Measurements from ENCODE around the gene MEPE. TPM values are rescaled to one million over a fixed set of nuclear protein-coding genes. Genes with fewer than 3 reads are reported as not detected.

The MEPE gene
- total and polyA plus RNA-seq, 10 donors = not detected

GRCh38 chr4:87856816-87857215 lies 24.0 kb downstream of the MEPE start:
- no peaks in the 10 kb centered on the region for H3K27me3 ChIP-seq (replicated peaks in 1 of 7)
- intact Hi-C loops (cut with DNase I; ENCODE audit: low total_unique reads) = no loop called here

GRCh38 chr4:87857789-87858188 lies 25.0 kb downstream of the MEPE start:
- TF ChIP-seq, protein P1, sequence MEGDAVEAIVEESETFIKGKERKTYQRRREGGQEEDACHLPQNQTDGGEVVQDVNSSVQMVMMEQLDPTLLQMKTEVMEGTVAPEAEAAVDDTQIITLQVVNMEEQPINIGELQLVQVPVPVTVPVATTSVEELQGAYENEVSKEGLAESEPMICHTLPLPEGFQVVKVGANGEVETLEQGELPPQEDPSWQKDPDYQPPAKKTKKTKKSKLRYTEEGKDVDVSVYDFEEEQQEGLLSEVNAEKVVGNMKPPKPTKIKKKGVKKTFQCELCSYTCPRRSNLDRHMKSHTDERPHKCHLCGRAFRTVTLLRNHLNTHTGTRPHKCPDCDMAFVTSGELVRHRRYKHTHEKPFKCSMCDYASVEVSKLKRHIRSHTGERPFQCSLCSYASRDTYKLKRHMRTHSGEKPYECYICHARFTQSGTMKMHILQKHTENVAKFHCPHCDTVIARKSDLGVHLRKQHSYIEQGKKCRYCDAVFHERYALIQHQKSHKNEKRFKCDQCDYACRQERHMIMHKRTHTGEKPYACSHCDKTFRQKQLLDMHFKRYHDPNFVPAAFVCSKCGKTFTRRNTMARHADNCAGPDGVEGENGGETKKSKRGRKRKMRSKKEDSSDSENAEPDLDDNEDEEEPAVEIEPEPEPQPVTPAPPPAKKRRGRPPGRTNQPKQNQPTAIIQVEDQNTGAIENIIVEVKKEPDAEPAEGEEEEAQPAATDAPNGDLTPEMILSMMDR (IDR thresholded peaks at IDR 0.05 in 8 of 11, conservative IDR thresholded peaks at IDR 0.05 in 3 of 11) = no peak
- TF ChIP-seq POLR2A (IDR thresholded peaks at IDR 0.05) (no peak), POLR2AphosphoS5 (IDR thresholded peaks at IDR 0.05) (no peak)
- WGBS, 5 donors = 56 to 90% (median 58%) methylated on average over 5 of the region's 5 CpGs
- Histone ChIP-seq H3K9me3 (no peaks in the 10 kb centered on the region), H3K4me1 (peaks cover 0 to 12% (median 4%) of the 10 kb centered on the region in 6 donors), H3K27ac (no peak overlapping the region), H3K4me3 (no peak overlapping the region), H3K36me3 (no peaks in the 10 kb centered on the region), H3K27me3 (replicated peaks in 1 of 7) (no peaks in the 10 kb centered on the region)
- intact Hi-C loops (cut with DNase I; ENCODE audit: low total_unique reads) = no loop called here
- DNase-seq = no peak

More at GRCh38 chr4:87856816-87857215, 24.0 kb downstream of the MEPE start:
- no peak for DNase-seq
- Histone ChIP-seq H3K4me1 (peaks cover 0 to 16% (median 4%) of the 10 kb centered on the region in 6 donors), H3K4me3 (no peak overlapping the region), H3K36me3 (no peaks in the 10 kb centered on the region), H3K9me3 (no peaks in the 10 kb centered on the region), H3K27ac (no peak overlapping the region)
- TF ChIP-seq, protein P1 (IDR thresholded peaks at IDR 0.05 in 8 of 11, conservative IDR thresholded peaks at IDR 0.05 in 3 of 11) = no peak
- no peak for TF ChIP-seq POLR2AphosphoS5 (IDR thresholded peaks at IDR 0.05)
- WGBS, 5 donors = 62 to 92% (median 79%) methylated on average over 1 of the region's 1 CpG

DNA sequence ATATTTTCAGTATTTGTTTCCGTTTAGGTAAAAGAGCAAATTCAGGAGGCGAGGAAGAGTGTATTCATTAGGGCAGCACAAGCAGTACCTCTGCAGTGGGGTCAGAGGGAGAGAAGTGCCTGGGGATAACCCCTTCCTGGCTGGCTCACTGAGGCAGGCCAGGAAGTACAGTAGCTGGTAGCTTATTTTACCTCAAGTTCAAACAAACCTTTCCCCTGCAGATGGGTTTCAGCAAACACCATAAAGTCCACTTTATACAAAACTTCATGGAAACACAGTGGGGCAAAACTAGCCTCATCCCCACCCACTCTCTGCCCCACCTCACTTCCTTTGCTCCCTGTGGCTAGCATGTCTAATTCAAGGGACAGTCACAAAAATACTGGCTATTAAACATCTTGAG lies 29.5 kb downstream of the MEPE start:
- H3K27me3 ChIP-seq (replicated peaks in 1 of 7) = no peaks in the 10 kb centered on the region
- no peak overlapping the region for H3K4me3 ChIP-seq
- no peaks in the 10 kb centered on the region for H3K36me3 ChIP-seq
- DNase-seq = no peak
- intact Hi-C loops (cut with DNase I; ENCODE audit: low total_unique reads) = no loop called here
- H3K4me1 ChIP-seq = peaks cover 0 to 13% (median 0%) of the 10 kb centered on the region in 6 donors
- no peaks in the 10 kb centered on the region for H3K9me3 ChIP-seq
- TF ChIP-seq, protein P1 (IDR thresholded peaks at IDR 0.05 in 8 of 11, conservative IDR thresholded peaks at IDR 0.05 in 3 of 11) = no peak
- no peak for TF ChIP-seq POLR2AphosphoS5 (IDR thresholded peaks at IDR 0.05)
- no peak for TF ChIP-seq POLR2A (IDR thresholded peaks at IDR 0.05)
- WGBS, 5 donors = 88 to 96% (median 94%) methylated on average over 2 of the region's 2 CpGs
- H3K27ac ChIP-seq = no peak overlapping the region

GRCh38 chr4:87863486-87863885 lies 30.7 kb downstream of the MEPE start:
- DNase-seq = no peak
- H3K36me3 ChIP-seq = no peaks in the 10 kb centered on the region
- TF ChIP-seq POLR2AphosphoS5 (IDR thresholded peaks at IDR 0.05) = no peak
- TF ChIP-seq, protein P1 (IDR thresholded peaks at IDR 0.05 in 8 of 11, conservative IDR thresholded peaks at IDR 0.05 in 3 of 11) = no peak
- no peak for TF ChIP-seq POLR2A (IDR thresholded peaks at IDR 0.05)
- no peak overlapping the region for H3K27ac ChIP-seq
- WGBS, 5 donors = 70 to 100% (median 93%) methylated on average over 7 to 23 of the region's 23 CpGs
- intact Hi-C loops (cut with DNase I; ENCODE audit: low total_unique reads) = no loop called here
- H3K4me1 ChIP-seq = peaks cover 0 to 13% (median 0%) of the 10 kb centered on the region in 6 donors
- no peaks in the 10 kb centered on the region for H3K27me3 ChIP-seq (replicated peaks in 1 of 7)
- H3K9me3 ChIP-seq = no peaks in the 10 kb centered on the region
- no peak overlapping the region for H3K4me3 ChIP-seq

All from spleen (tissue), 11 donors.